ENCODE data around the gene ZFR2. TPM values are rescaled to one million over a fixed set of nuclear protein-coding genes. Genes with fewer than 3 reads are reported as not detected.

Gene ZFR2
- polyA plus RNA-seq, 2 of the 4 experiments (the other 2 are of a cell fraction): 0.14 to 0.30 TPM

- POLR2A ChIA-PET: no interaction called here
- no peak overlapping the region for H3K4me2 ChIP-seq
- CTCF ChIA-PET: interaction anchor here (1.1 kb wide), 1 partner anchor 18 kb away, joined by 5 read pairs; no protein-coding TSS in a partner anchor
- H3K27ac ChIP-seq: no peak overlapping the region
- no peak for DNase-seq (ENCODE audit: low read depth in 1 of 2, low spot score in 1 of 2)
- TF ChIP-seq BCL3 (IDR thresholded peaks at IDR 0.05) (no peak), MAFK (IDR thresholded peaks at IDR 0.05; ENCODE audit: partially characterized antibody) (no peak), EHMT2 (IDR thresholded peaks at IDR 0.05; ENCODE audit: low read depth) (no peak), ZNF302 (CRISPR knock-in tag; IDR thresholded peaks at IDR 0.05) (no peak), CEBPB (IDR thresholded peaks at IDR 0.05) (no peak), POLR2A (IDR thresholded peaks at IDR 0.05; ENCODE audit: low read length) (no peak), NPAS2 (CRISPR knock-in tag; IDR thresholded peaks at IDR 0.05; ENCODE audit: borderline replicate concordance) (no peak), SREBF2 (IDR thresholded peaks at IDR 0.05) (no peak), CBX8 (IDR thresholded peaks at IDR 0.05) (no peak), BHLHE40 (IDR thresholded peaks at IDR 0.05; ENCODE audit: low read depth, low read length) (no peak), ZSCAN20 (CRISPR knock-in tag; IDR thresholded peaks at IDR 0.05) (no peak), HEYL (CRISPR knock-in tag; IDR thresholded peaks at IDR 0.05) (no peak), JUNB (IDR thresholded peaks at IDR 0.05) (no peak), TP53 (CRISPR knock-in tag; IDR thresholded peaks at IDR 0.05) (no peak), POLR2AphosphoS2 (conservative IDR thresholded peaks at IDR 0.05; ENCODE audit: low read length) (no peak)
- TF ChIP-seq, protein P1, sequence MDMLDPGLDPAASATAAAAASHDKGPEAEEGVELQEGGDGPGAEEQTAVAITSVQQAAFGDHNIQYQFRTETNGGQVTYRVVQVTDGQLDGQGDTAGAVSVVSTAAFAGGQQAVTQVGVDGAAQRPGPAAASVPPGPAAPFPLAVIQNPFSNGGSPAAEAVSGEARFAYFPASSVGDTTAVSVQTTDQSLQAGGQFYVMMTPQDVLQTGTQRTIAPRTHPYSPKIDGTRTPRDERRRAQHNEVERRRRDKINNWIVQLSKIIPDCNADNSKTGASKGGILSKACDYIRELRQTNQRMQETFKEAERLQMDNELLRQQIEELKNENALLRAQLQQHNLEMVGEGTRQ (IDR thresholded peaks at IDR 0.05): no peak
- no peak overlapping the region for H3K4me3 ChIP-seq
- H3K4me1 ChIP-seq: no peaks in the 10 kb centered on the region
- FAIRE-seq: no peak
- no peak for ATAC-seq
- H3K9me3 ChIP-seq: no peaks in the 10 kb centered on the region
- WGBS (ENCODE audit: missing lambda C conversion rate): 86% methylated on average over 4 of the region's 10 CpGs
Measured at GRCh38 chr19:3803986-3804385, 64.9 kb downstream of the ZFR2 start.

DNA sequence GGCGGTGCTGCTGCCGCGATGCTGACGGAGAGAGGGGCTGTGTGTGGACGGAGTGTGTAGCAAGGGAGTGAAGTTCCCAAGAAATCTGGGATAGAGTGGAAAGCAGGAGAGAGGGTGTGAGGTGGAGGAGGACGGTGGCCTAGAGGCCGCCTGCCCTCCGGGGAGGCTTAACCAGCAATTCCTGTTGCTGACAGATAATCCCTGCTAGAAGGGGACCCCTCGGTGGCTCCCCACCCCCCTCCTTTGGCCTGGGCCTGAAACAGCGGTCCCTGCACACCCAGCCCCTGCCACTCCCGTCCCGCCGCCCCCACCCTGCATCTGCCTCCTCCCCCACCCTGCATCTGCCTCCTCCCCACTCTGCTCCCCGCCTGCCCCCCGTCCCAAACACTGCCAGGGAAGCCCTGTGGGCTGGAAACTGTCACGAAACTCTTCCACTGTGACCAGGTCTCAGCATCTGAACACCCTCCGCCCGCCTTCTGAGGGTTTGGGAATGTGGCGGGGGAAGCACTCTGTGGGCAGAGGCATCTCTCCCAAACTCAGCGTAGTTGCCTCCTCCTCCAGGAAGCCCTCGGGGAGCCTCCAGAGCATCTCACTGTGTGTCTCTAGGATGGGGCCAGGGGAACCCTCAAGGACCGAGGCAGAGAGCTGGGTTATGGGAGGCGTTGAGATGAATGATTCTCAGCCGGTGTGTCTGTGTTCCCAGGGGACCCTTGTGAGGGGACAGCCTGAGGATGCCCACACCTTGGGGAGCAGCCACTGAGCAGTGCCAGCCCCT, 65.5 kb downstream of the ZFR2 start:
- ATAC-seq: no peak
- no peak for FAIRE-seq
- 89% methylated on average over 9 of the region's 24 CpGs for WGBS (ENCODE audit: missing lambda C conversion rate)
- Histone ChIP-seq H3K4me3 (no peak overlapping the region), H3K4me1 (no peaks in the 10 kb centered on the region), H3K9me3 (no peaks in the 10 kb centered on the region), H3K4me2 (no peak overlapping the region), H3K27ac (no peak overlapping the region)
- POLR2A ChIA-PET: no interaction called here
- TF ChIP-seq ZFP36 (IDR thresholded peaks at IDR 0.05; ENCODE audit: borderline replicate concordance, partially characterized antibody): peak; percentile 82
- no peak for TF ChIP-seq NPAS2 (CRISPR knock-in tag; IDR thresholded peaks at IDR 0.05; ENCODE audit: borderline replicate concordance)
- CTCF ChIA-PET: interaction anchor here (1.1 kb wide), 1 partner anchor 18 kb away, joined by 5 read pairs; no protein-coding TSS in a partner anchor
- no peak for DNase-seq (ENCODE audit: low read depth in 1 of 2, low spot score in 1 of 2)

DNA sequence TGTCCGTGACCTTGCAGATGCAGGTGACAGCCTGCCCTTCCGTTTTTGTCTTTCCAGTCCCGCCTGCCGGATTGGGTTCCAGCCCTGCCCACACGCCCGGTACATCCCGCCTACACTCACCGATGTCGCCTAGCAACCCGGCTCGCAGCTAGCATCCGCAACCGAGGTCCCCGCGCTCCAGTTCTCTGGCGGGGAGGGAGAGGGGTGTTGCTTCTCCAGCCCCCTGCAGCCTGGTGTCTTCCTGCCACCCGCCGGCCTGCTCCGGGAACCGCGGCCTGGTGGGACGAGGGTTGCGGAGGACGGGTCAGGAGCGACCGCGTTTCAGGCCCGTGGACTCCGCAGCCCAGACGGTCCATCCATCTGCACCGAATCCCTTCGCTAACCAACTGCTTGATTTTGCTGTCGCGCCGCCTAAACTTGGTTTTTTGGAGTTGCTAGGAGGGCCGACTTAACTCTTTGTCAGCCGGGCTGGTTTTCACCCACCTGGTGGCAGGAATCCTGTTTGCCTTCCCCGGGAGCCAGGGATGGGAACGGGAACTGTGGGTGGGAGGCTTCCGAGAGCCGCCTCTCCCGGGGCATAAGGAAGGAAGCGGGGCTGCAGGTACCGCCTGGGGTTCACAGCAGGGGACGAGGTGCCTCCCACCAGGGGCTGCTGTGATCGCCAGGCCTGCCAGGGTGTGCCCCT, 67.3 kb downstream of the ZFR2 start:
- whole genome bisulfite sequencing (ENCODE audit: missing lambda C conversion rate): 38% methylated on average over 39 of the region's 46 CpGs
- no peak for DNase-seq (ENCODE audit: low read depth in 1 of 2, low spot score in 1 of 2)
- peaks cover 11% of the 10 kb centered on the region; the same call in 2 of the 3 replicates for H3K9me3 ChIP-seq
- H3K4me2 ChIP-seq: no peak overlapping the region
- H3K4me1 ChIP-seq: no peaks in the 10 kb centered on the region
- FAIRE-seq: no peak
- ChIA-PET CTCF (no interaction called here), POLR2A (no interaction called here)
- TF ChIP-seq, protein P2, sequence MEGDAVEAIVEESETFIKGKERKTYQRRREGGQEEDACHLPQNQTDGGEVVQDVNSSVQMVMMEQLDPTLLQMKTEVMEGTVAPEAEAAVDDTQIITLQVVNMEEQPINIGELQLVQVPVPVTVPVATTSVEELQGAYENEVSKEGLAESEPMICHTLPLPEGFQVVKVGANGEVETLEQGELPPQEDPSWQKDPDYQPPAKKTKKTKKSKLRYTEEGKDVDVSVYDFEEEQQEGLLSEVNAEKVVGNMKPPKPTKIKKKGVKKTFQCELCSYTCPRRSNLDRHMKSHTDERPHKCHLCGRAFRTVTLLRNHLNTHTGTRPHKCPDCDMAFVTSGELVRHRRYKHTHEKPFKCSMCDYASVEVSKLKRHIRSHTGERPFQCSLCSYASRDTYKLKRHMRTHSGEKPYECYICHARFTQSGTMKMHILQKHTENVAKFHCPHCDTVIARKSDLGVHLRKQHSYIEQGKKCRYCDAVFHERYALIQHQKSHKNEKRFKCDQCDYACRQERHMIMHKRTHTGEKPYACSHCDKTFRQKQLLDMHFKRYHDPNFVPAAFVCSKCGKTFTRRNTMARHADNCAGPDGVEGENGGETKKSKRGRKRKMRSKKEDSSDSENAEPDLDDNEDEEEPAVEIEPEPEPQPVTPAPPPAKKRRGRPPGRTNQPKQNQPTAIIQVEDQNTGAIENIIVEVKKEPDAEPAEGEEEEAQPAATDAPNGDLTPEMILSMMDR (IDR thresholded peaks at IDR 0.05): no peak
- no peak for TF ChIP-seq MAFK (IDR thresholded peaks at IDR 0.05; ENCODE audit: partially characterized antibody)
- 0 out of 6 replicates have a peak, but pooled peaks have one; percentile 28 to 34 for ATAC-seq
- no peak overlapping the region for H3K27ac ChIP-seq
- H3K4me3 ChIP-seq: no peak overlapping the region
